ENCODE results near the gene CDC42BPG. TPM values are rescaled to one million over a fixed set of nuclear protein-coding genes. Genes with fewer than 3 reads are reported as not detected.
A peak's percentile ranks its signal among the peaks of the same experiment; 100 is the strongest.

CDC42BPG gene
- total RNA-seq, 1 experiment from 2014 or later: 0.15 TPM

DNA sequence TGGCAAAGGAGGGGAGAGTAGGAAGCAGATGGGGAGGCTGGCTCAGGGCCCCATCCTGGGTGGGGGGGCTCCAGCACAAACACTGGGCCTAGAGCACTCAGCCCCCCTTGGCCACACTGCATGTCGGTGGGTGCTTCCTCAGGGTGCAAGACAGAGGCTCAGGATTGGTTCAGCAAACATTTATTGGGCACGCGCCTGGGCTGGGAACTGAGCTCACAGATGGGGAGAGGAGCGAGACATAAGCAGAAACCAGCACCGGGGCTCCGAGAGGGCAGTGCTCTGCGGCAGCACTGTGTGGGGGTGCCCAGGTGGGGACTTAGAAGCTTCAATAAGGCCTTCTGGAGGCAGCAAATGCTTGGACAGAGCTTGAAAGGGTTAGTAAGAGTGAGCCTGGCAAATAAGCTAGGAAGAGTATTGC, 46.1 kb upstream of the CDC42BPG start:
- no peaks in the 10 kb centered on the region for H3K36me3 ChIP-seq (ENCODE audit: insufficient read depth, low read length)
- H3K27me3 ChIP-seq (ENCODE audit: low read length): no peaks in the 10 kb centered on the region
- H3K9me3 ChIP-seq (ENCODE audit: low read length): no peaks in the 10 kb centered on the region
- H3K27ac ChIP-seq (ENCODE audit: low read length): no peak overlapping the region
- no peak overlapping the region for H3K4me2 ChIP-seq (ENCODE audit: low read depth, low read length, poor library complexity, severe bottlenecking)
- no peak overlapping the region for H3K9ac ChIP-seq (ENCODE audit: low read length)
- H2AFZ ChIP-seq (ENCODE audit: low read length): no peak overlapping the region
- no peaks in the 10 kb centered on the region for H4K20me1 ChIP-seq (ENCODE audit: insufficient read depth, low read depth, low read length)
- H3K9me2 ChIP-seq (replicated peaks; ENCODE audit: insufficient read depth, low read length): no peaks in the 10 kb centered on the region
- no peak for DNase-seq
- H3K4me1 ChIP-seq (ENCODE audit: low read length): peaks cover 22% of the 10 kb centered on the region
- H3K4me3 ChIP-seq (ENCODE audit: low read length): no peak overlapping the region
- no peaks in the 10 kb centered on the region for H3K79me2 ChIP-seq (ENCODE audit: low read length)

GRCh38 chr11:64888729-64889511, 44.5 kb upstream of the CDC42BPG start:
- no peaks in the 10 kb centered on the region for H3K36me3 ChIP-seq (ENCODE audit: insufficient read depth, low read length)
- H3K27ac ChIP-seq (ENCODE audit: low read length): no peak overlapping the region
- no peak for DNase-seq

GRCh38 chr11:64888406-64888728, 43.9 kb upstream of the CDC42BPG start:
- H4K20me1 ChIP-seq (ENCODE audit: insufficient read depth, low read depth, low read length): no peaks in the 10 kb centered on the region
- H3K4me3 ChIP-seq (ENCODE audit: low read length): peak overlapping the region; percentile 66
- peak overlapping the region; percentile 53 for H3K27ac ChIP-seq (ENCODE audit: low read length)
- H2AFZ ChIP-seq (ENCODE audit: low read length): peak overlapping the region; percentile 96
- no peaks in the 10 kb centered on the region for H3K36me3 ChIP-seq (ENCODE audit: insufficient read depth, low read length)
- DNase-seq: no peak
- H3K27me3 ChIP-seq (ENCODE audit: low read length): no peaks in the 10 kb centered on the region
- peak overlapping the region; percentile 79 for H3K4me2 ChIP-seq (ENCODE audit: low read depth, low read length, poor library complexity, severe bottlenecking)
- peak overlapping the region; percentile 73 for H3K9ac ChIP-seq (ENCODE audit: low read length)
- no peaks in the 10 kb centered on the region for H3K79me2 ChIP-seq (ENCODE audit: low read length)
- H3K4me1 ChIP-seq (ENCODE audit: low read length): peaks cover 19% of the 10 kb centered on the region
- no peaks in the 10 kb centered on the region for H3K9me3 ChIP-seq (ENCODE audit: low read length)
- H3K9me2 ChIP-seq (replicated peaks; ENCODE audit: insufficient read depth, low read length): no peaks in the 10 kb centered on the region

More at GRCh38 chr11:64888729-64889511, 44.5 kb upstream of the CDC42BPG start:
- Histone ChIP-seq H3K9me3 (ENCODE audit: low read length) (no peaks in the 10 kb centered on the region), H4K20me1 (ENCODE audit: insufficient read depth, low read depth, low read length) (no peaks in the 10 kb centered on the region), H3K4me1 (ENCODE audit: low read length) (peaks cover 19% of the 10 kb centered on the region), H3K27me3 (ENCODE audit: low read length) (no peaks in the 10 kb centered on the region), H3K79me2 (ENCODE audit: low read length) (no peaks in the 10 kb centered on the region), H3K9ac (ENCODE audit: low read length) (peak overlapping the region; percentile 27; the same call in 1 of the 2 replicates), H3K4me3 (ENCODE audit: low read length) (no peak overlapping the region; the same call in 1 of the 2 replicates), H3K4me2 (ENCODE audit: low read depth, low read length, poor library complexity, severe bottlenecking) (peak overlapping the region; percentile 79), H3K9me2 (replicated peaks; ENCODE audit: insufficient read depth, low read length) (no peaks in the 10 kb centered on the region), H2AFZ (ENCODE audit: low read length) (no peak overlapping the region)

GRCh38 chr11:64887757-64888405, 43.4 kb upstream of the CDC42BPG start:
- no peaks in the 10 kb centered on the region for H3K36me3 ChIP-seq (ENCODE audit: insufficient read depth, low read length)
- H4K20me1 ChIP-seq (ENCODE audit: insufficient read depth, low read depth, low read length): no peaks in the 10 kb centered on the region
- peak overlapping the region; percentile 79 for H3K4me2 ChIP-seq (ENCODE audit: low read depth, low read length, poor library complexity, severe bottlenecking)
- no peaks in the 10 kb centered on the region for H3K9me3 ChIP-seq (ENCODE audit: low read length)
- H3K9me2 ChIP-seq (replicated peaks; ENCODE audit: insufficient read depth, low read length): no peaks in the 10 kb centered on the region
- no peaks in the 10 kb centered on the region for H3K27me3 ChIP-seq (ENCODE audit: low read length)
- peak overlapping the region; percentile 73 for H3K9ac ChIP-seq (ENCODE audit: low read length)
- no peaks in the 10 kb centered on the region for H3K79me2 ChIP-seq (ENCODE audit: low read length)
- H3K4me1 ChIP-seq (ENCODE audit: low read length): peaks cover 19% of the 10 kb centered on the region
- H3K27ac ChIP-seq (ENCODE audit: low read length): peak overlapping the region; percentile 53
- H2AFZ ChIP-seq (ENCODE audit: low read length): peak overlapping the region; percentile 96
- peak; percentile 93 for DNase-seq
- peak overlapping the region; percentile 66 for H3K4me3 ChIP-seq (ENCODE audit: low read length)

- DNase-seq: no peak
- H3K4me3 ChIP-seq (ENCODE audit: low read length): peak overlapping the region; percentile 66
- no peaks in the 10 kb centered on the region for H3K36me3 ChIP-seq (ENCODE audit: insufficient read depth, low read length)
- peak overlapping the region; percentile 36; the same call in 1 of the 2 replicates for H3K27ac ChIP-seq (ENCODE audit: low read length)
- no peaks in the 10 kb centered on the region for H3K9me2 ChIP-seq (replicated peaks; ENCODE audit: insufficient read depth, low read length)
- no peaks in the 10 kb centered on the region for H3K9me3 ChIP-seq (ENCODE audit: low read length)
- no peaks in the 10 kb centered on the region for H3K27me3 ChIP-seq (ENCODE audit: low read length)
- peaks cover 22% of the 10 kb centered on the region for H3K4me1 ChIP-seq (ENCODE audit: low read length)
- H3K4me2 ChIP-seq (ENCODE audit: low read depth, low read length, poor library complexity, severe bottlenecking): peak overlapping the region; percentile 79
- H4K20me1 ChIP-seq (ENCODE audit: insufficient read depth, low read depth, low read length): no peaks in the 10 kb centered on the region
- peak overlapping the region; percentile 94 for H2AFZ ChIP-seq (ENCODE audit: low read length)
- no peaks in the 10 kb centered on the region for H3K79me2 ChIP-seq (ENCODE audit: low read length)
- H3K9ac ChIP-seq (ENCODE audit: low read length): peak overlapping the region; percentile 73
Measured at GRCh38 chr11:64887234-64887756, 42.8 kb upstream of the CDC42BPG start.

- no peaks in the 10 kb centered on the region for H3K9me3 ChIP-seq (ENCODE audit: low read length)
- no peak overlapping the region for H3K27ac ChIP-seq (ENCODE audit: low read length)
- H3K4me1 ChIP-seq (ENCODE audit: low read length): peaks cover 30% of the 10 kb centered on the region
- H3K4me3 ChIP-seq (ENCODE audit: low read length): no peak overlapping the region
- H3K9me2 ChIP-seq (replicated peaks; ENCODE audit: insufficient read depth, low read length): no peaks in the 10 kb centered on the region
- no peaks in the 10 kb centered on the region for H3K79me2 ChIP-seq (ENCODE audit: low read length)
- H4K20me1 ChIP-seq (ENCODE audit: insufficient read depth, low read depth, low read length): no peaks in the 10 kb centered on the region
- no peak overlapping the region for H2AFZ ChIP-seq (ENCODE audit: low read length)
- H3K4me2 ChIP-seq (ENCODE audit: low read depth, low read length, poor library complexity, severe bottlenecking): no peak overlapping the region
- no peaks in the 10 kb centered on the region for H3K27me3 ChIP-seq (ENCODE audit: low read length)
- DNase-seq: no peak
- no peak overlapping the region for H3K9ac ChIP-seq (ENCODE audit: low read length)
- H3K36me3 ChIP-seq (ENCODE audit: insufficient read depth, low read length): no peaks in the 10 kb centered on the region
Measured at GRCh38 chr11:64885367-64886286, 41.2 kb upstream of the CDC42BPG start.

DNA sequence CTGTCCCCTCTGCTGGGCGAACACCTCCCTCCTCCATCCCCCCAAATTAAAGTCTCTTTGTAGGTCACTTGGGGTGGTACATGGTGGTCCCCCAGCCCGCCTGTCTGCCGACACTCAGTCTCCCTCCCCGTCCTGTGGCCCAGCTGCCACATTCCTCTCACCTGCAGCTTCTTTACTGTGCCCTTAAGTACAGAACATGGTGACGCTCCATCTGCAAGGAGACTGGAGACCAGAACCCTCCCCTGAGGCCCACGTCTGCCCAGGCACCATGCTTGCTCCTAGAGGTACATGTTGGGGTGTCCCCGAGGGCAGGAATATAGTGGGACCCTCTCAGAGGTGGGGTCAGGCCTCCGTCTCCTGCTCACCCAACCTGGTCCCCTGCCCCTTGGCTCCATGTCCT, 39.6 kb upstream of the CDC42BPG start:
- Histone ChIP-seq H3K9ac (ENCODE audit: low read length) (no peak overlapping the region), H3K4me1 (ENCODE audit: low read length) (peaks cover 45% of the 10 kb centered on the region), H3K27ac (ENCODE audit: low read length) (no peak overlapping the region), H2AFZ (ENCODE audit: low read length) (no peak overlapping the region), H3K4me3 (ENCODE audit: low read length) (no peak overlapping the region), H4K20me1 (ENCODE audit: insufficient read depth, low read depth, low read length) (no peaks in the 10 kb centered on the region), H3K36me3 (ENCODE audit: insufficient read depth, low read length) (no peaks in the 10 kb centered on the region), H3K9me3 (ENCODE audit: low read length) (no peaks in the 10 kb centered on the region), H3K4me2 (ENCODE audit: low read depth, low read length, poor library complexity, severe bottlenecking) (no peak overlapping the region), H3K79me2 (ENCODE audit: low read length) (no peaks in the 10 kb centered on the region), H3K27me3 (ENCODE audit: low read length) (no peaks in the 10 kb centered on the region), H3K9me2 (replicated peaks; ENCODE audit: insufficient read depth, low read length) (no peaks in the 10 kb centered on the region)
- no peak for DNase-seq
